Thoracic aorta (tissue), 2 donors: ENCODE results near the gene TBX15. TPM values are rescaled to one million over a fixed set of nuclear protein-coding genes. Genes with fewer than 3 reads are reported as not detected.

ENCODE experiments used
- ATAC-seq: fragments of 150-250 bp; one replicate; pipeline ENCODE4 v1.8.0; 2017; ENCODE audit warnings: low read depth; ENCODE audit not compliant: insufficient number of reproducible peaks, low FRiP score
- DNase-seq: peaks from one replicate; pipeline ENCODE4 v3.0.0-alpha.2; 2020; ENCODE audit warnings: low spot score
- H3K27ac ChIP-seq, 2 donors: fragments of 200-600 bp; sonication (generic); 1 replicate in 1 of 2; 2 replicates in 1 of 2; pipeline ENCODE4 v1.5.1; 2016; ENCODE audit warnings: mild to moderate bottlenecking in 2 of 2, moderate library complexity in 2 of 2
- H3K27me3 ChIP-seq: fragments of 200-600 bp; sonication (generic); replicated peaks from 2 replicates; pipeline ENCODE4 v1.6.0; 2016; ENCODE audit warnings: mild to moderate bottlenecking; ENCODE audit not compliant: insufficient read depth
- H3K36me3 ChIP-seq: fragments of 200-600 bp; sonication (generic); one replicate; pipeline ENCODE4 v1.5.1; 2016
- H3K4me1 ChIP-seq, 2 donors: fragments of 200-600 bp; sonication (generic); 1 replicate in 1 of 2; 2 replicates in 1 of 2; pipeline versions ENCODE4 v1.5.1 to v1.6.0; 2016; ENCODE audit warnings: low read depth in 2 of 2, mild to moderate bottlenecking in 1 of 2; ENCODE audit not compliant: control insufficient read depth in 1 of 2
- H3K4me3 ChIP-seq: fragments of 200-600 bp; sonication (generic); 2 replicates; pipeline ENCODE4 v1.5.1; 2016; ENCODE audit warnings: mild to moderate bottlenecking
- H3K9me3 ChIP-seq: fragments of 200-600 bp; sonication (generic); 2 replicates; pipeline ENCODE4 v1.5.1; 2016
- CTCF ChIP-seq: fragments of 200-600 bp; sonication (generic); IDR thresholded peaks from one replicate; pipeline ENCODE4 v1.5.1; 2019; ENCODE audit warnings: antibody characterized with exemption
- total RNA-seq, 2 donors: library from RNA; depleted of rRNA; stranded (reverse); fragments of >200 nt; gene quantifications; one replicate each; pipeline versions ENCODE4 v1.1.0 to v1.2.3, GENCODE V29; 2016

The TBX15 gene
- total RNA-seq, 2 donors from 2014 or later: 1.5 to 6.8 TPM

DNA sequence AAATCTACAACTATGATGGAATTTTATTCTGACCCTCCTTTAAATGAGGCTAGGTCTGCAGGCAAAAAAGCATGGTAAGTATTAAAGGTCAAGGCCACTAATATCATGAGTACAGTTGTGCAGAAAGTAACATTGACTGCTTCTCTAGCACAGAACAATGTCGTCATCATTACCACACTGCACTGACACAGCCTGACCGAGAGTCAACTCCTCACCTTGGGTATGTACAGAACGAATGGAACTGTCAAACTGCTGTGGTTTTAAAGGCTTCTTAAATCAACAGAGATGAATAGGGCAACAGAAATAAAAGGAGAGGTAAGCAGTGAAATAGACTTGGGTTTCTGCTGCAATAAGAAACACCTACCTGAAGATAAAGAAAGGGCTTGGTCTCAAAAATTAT lies 88.8 kb downstream of the TBX15 start:
- TF ChIP-seq CTCF: no peak
- no peak overlapping the region for H3K4me3 ChIP-seq
- H3K4me1 ChIP-seq: no peaks in the 10 kb centered on the region
- H3K27me3 ChIP-seq: no peaks in the 10 kb centered on the region
- no peaks in the 10 kb centered on the region for H3K9me3 ChIP-seq
- ATAC-seq: no peak
- DNase-seq: no peak
- H3K36me3 ChIP-seq: no peaks in the 10 kb centered on the region
- H3K27ac ChIP-seq: no peak overlapping the region

DNA sequence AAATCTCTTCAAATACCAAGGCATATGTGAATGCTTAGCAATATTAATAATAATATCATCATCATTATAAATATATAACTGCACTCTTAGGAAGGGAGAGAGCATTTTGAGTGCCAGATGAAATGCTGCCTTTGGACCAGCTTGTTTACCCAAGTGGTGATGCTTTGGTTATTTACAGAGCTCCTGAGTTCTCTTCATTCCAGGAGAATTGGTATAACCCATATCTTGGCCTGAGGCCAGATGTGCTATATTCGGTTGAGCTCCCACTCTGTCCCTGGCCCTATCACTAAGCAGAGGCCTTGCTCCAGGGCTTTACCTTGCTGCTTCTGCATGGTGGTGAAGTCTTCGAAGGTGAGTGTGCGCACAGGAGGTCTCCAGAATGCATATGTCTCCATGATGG lies 89.4 kb downstream of the TBX15 start:
- Histone ChIP-seq H3K27ac (no peak overlapping the region), H3K4me1 (no peaks in the 10 kb centered on the region), H3K9me3 (no peaks in the 10 kb centered on the region), H3K4me3 (no peak overlapping the region), H3K36me3 (no peaks in the 10 kb centered on the region), H3K27me3 (no peaks in the 10 kb centered on the region)
- ATAC-seq (no peak), DNase-seq (no peak)
- no peak for TF ChIP-seq CTCF

- no peaks in the 10 kb centered on the region for H3K4me1 ChIP-seq
- DNase-seq: no peak
- no peak overlapping the region for H3K27ac ChIP-seq
- no peak overlapping the region for H3K4me3 ChIP-seq
- no peak for ATAC-seq
- no peaks in the 10 kb centered on the region for H3K9me3 ChIP-seq
- TF ChIP-seq CTCF: no peak
- no peaks in the 10 kb centered on the region for H3K36me3 ChIP-seq
- H3K27me3 ChIP-seq: no peaks in the 10 kb centered on the region
Measured at GRCh38 chr1:118896416-118896815, 91.7 kb downstream of the TBX15 start.

GRCh38 chr1:118894836-118895235 lies 93.3 kb downstream of the TBX15 start:
- no peak for TF ChIP-seq CTCF
- no peak overlapping the region for H3K4me3 ChIP-seq
- H3K4me1 ChIP-seq: no peaks in the 10 kb centered on the region
- no peaks in the 10 kb centered on the region for H3K27me3 ChIP-seq
- no peak for ATAC-seq
- H3K27ac ChIP-seq: no peak overlapping the region
- no peaks in the 10 kb centered on the region for H3K9me3 ChIP-seq
- H3K36me3 ChIP-seq: no peaks in the 10 kb centered on the region
- DNase-seq: no peak

DNA sequence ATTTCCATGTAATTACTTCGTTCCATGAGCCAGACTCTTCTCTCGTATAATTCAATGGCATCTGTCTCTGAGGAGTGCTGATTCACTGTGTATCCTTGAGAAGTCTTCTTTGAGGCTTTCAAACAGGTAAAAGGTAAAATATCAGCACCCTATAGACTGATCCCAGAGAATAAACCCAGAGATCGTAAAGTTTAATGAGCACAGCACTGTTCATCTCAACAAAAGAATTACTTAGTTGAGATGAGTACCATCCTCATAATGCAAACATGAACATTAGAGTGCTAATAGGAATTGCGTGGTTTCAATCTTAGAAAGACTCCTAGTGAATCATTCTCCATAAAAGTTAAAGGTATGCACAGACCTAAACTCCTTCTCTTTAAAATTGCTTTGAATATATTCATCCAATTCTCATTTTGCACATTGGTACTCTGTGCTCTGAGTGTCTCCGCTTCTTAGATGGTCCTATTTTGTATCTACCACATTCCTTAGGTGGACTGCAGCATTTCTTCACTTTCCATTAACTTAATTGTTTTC lies 97.2 kb downstream of the TBX15 start:
- Histone ChIP-seq H3K27me3 (no peaks in the 10 kb centered on the region), H3K27ac (no peak overlapping the region), H3K4me1 (no peaks in the 10 kb centered on the region), H3K4me3 (no peak overlapping the region), H3K36me3 (no peaks in the 10 kb centered on the region), H3K9me3 (no peaks in the 10 kb centered on the region)
- ATAC-seq: no peak
- no peak for DNase-seq
- no peak for TF ChIP-seq CTCF
